NCI-H2196 treated with DMSO at 0.1 percent for 48 hours (cell line): ENCODE measurements around the gene MAT2B.
"Not testable (repeated sequence)": the region's sequence is repeated elsewhere in the genome, so short reads cannot be mapped to it uniquely, and the experiment has no call there.

Experiments
- DNase-seq: peaks from one replicate; lab custom pipeline; 2025; ENCODE audit not compliant: unreplicated experiment; lab: John Stamatoyannopoulos, UW

The MAT2B gene

DNA sequence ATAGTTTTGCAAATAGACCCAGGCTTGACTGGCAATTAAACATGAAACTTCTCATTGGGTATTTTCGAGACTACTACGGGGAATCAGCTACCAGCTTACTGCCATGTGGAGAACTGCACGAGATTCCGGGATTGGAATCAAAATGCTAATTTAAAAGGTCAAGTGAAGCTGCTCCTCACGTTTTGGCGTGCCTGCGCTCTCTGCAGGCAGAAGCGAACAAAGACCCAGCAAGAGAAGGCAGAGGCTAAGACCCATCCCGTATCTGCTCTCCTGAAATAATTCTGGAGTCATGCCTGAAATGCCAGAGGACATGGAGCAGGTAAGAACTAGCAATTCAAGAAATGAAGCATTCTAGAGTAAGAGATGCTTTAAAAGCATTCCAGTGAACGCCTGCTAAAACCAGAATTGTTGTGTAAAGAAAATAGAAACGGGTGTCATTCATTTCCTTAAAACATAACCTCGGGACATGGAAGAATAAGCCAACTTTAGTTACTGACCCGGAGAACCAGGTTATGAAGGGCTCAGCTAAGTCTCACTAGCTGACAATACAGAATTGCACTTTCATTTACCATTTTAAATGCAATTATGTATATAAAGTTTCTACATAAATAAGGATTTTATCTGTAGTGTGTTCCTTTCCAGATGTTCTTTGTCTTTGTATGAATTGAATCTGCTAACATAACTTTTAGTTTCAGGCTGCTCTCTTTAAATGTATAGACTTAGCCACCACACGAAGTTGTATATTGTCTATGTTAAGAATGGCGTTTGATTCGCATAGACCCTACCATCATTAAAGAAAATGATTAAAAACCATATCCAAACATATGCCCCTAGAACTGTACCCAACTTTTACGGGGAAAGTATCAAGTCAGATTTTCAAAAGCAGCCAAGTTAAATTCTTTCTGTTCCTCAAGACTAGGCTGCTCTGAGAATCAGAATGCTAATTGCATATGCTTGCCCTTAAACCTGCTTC lies 2.0 kb upstream of the MAT2B start:
- DNase-seq = no peak

DNA sequence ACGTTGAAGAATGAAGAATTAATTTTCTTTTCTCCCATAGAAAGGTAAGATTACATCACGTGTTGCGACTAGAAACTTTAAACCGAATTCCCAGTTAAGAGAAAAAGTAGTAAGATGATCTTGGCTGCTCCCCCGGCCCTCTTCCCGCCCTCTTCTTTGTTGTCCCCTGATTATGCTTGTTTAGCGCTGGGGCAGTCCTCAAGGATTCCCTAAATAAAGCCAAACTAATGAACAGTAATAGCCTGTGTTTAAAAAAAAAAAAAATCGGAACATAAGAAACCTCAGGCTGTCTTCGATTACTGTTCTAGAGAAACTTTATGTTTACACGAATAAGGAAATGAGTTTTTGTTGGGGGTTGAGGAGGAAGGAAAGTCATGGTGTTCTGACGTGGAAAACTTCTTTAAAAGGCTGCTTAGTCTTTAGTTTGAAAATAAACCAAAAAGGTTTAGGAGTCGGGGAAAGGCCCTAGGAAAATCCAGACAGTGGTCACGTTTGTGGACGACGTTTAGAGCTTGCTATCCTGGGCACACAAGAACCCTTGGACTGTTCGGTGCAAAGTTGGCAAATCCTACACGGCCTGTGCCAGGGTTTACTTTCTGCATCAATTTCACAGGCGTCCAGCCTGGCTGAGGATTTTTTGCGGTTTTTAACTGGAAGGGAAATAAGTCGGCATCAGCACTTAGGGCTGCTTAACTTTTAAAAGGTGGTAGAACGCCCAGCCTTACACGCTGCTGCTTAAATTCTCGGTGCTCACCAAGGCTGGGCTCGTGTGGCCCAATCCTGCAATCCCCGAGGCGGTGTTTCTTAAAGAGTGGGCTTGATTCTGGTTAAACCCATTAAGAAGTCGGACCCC lies 1.1 kb upstream of the MAT2B start:
- DNase-seq = no peak

DNA sequence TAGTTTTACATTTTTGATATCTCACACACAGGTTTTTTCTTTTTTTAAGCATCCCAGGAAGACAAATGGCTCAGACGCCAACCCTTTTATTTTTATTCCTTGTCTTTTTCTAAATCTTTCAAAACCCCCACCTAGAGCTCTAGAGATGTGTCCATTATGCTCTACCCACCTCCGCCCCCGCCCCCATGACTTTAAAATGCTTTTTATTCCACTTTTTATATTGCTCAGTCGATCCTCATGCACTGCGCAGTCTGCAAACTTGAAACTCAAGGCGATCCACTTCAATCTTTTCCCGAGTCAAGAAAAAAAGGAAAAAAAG lies 411 bp upstream of the MAT2B start:
- no peak for DNase-seq

- DNase-seq = no peak
Measured at GRCh38 chr5:163506095-163506457, 657 bp downstream of the MAT2B start.

DNA sequence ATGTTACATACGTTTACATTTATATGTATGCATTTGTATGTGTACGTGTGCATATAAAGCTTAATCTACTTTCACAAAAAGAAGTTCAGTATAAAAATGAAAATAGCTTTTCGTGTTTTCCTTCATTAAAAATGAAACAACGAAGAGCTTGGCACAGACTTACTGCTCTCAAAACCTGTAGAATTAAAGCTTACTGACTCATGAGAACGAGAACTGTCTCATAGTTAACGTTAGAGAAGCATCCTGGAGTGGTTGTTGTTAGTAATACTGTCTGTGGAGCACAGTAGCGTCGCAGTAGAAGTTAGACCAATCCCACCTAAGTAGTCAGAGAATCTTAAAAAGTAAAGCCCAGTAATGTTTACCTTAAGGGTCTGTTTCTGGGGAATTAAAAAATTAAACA lies 1.3 kb downstream of the MAT2B start:
- DNase-seq = no peak

GRCh38 chr5:163508753-163509152 lies 3.3 kb downstream of the MAT2B start:
- no peak for DNase-seq

GRCh38 chr5:163509291-163509951 lies 4.0 kb downstream of the MAT2B start:
- DNase-seq = no peak

GRCh38 chr5:163512526-163512925 lies 7.1 kb downstream of the MAT2B start:
- no peak for DNase-seq

DNA sequence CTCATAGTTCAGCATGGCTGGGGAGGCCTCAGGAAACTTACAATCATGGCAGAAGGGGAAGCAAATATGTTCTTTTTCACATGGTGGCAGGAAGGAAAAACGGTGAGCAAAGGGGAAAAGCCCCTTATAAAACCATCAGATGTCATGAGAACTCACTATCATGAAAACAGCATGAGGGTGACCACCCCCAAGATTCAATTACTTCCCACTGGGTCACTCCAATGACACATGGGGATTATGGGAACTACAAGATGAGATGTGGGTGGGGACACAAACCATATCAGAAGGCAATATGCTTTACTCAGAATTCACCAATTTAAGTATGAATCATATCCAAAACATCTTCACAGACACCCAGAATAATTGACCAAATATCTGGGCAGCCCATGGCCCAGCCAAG lies 19.7 kb downstream of the MAT2B start:
- DNase-seq = no peak

- no peak for DNase-seq
Measured at GRCh38 chr5:163529698-163530097, 24.3 kb downstream of the MAT2B start.

DNA sequence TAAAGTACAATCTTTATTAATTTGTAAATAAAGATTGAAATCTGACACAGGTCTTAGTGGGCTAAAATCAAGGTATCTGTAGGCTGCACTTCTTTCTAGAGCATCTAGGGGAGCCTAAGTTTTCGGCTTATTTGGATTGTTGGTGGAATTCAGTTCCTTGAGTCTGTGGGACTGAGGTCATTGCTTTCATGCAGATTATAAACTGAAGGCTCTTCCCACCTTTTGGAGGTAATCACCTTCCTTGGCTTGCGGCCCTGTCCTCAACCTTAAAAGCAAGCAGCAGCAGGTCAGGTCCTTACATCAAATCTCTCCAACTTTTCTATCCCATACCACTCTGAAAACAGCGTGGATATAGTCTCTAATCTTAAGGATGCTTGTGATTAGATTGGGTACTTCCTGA lies 25.9 kb downstream of the MAT2B start:
- DNase-seq = no peak

DNA sequence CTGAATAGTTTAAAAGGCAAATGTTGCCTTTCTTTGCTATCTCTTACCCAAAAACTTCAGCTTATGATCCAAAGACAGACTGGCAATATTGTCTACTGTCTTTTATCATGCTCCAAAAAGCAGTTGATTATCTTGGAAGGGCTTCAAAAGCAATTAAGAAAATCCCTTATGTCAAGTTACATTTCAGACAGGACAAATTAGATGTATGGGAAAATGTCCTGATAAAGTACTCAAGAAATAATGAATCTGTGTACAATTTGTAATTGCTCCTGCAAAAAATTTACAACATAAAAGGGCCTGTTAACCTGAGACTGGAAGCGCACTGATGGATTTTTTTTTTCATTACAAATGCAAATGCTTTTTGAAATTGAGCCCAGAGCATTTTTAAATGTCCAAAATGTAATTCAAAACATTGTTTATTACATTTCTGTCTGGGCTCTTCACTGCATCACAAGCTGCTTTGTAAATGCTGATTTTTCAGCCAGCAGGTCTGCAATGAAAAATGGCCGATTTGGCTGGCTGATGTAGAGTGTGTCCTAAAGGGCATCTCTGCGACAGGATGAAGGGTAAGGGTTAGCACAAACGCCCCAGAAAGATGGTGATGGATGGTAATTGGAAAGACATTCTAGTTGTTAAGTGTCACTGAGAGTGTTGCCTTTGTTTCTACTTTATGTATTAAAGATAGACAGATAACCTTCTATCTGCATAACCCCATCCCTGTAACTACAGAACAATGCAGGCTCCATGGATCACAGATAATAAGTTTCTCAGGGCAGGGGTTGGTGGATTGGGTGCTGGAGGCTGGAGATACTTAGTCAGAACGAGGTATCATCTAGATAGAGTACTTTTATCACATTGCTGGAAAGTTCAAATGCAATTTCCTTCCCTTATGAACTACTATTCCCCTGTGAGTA lies 27.0 kb downstream of the MAT2B start:
- no peak for DNase-seq

- DNase-seq = no peak
Measured at GRCh38 chr5:163533223-163533622, 27.8 kb downstream of the MAT2B start.

GRCh38 chr5:163534492-163535094 lies 29.2 kb downstream of the MAT2B start:
- no peak for DNase-seq

DNA sequence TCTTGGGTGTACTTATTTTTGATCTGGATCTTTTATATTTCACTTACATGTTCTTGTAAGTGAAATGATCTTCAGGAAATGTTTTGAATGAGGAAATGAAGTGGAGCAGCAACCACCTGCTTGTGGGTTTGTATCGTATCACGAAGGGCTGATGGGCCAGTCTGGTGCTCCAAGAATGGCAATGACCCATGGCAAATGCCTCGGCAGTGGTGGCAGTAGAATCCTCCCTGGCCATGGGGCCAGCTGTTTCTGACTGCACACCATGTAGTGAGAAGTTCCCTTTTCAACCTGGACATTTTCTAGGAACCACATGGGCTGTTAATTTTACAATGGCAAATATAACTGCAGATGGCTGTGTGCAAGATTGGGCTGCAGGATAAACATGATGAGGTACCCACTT lies 29.9 kb downstream of the MAT2B start:
- no peak for DNase-seq

DNA sequence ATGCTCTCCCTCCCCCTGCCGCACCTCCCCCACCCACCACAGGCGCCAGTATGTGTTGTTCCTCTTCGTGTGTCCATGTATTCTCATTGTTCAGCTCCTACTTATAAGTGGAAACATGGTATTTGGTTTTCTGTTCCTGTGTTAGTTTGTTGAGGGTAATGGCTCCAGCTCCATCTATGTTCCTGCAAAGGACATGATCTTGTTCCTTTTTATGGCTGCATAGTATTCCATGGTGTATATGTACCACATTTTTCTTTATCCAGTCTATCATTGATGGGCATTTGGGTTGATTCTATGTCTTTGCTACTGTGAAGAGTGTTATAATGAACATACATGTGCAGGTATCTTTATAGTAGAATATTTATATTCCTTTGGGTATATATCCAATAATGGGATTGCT lies 31.0 kb downstream of the MAT2B start:
- not testable (repeated sequence) for DNase-seq

- DNase-seq = no peak
Measured at GRCh38 chr5:163540696-163541095, 35.3 kb downstream of the MAT2B start.

- no peak for DNase-seq
Measured at GRCh38 chr5:163542771-163543170, 37.4 kb downstream of the MAT2B start.

DNA sequence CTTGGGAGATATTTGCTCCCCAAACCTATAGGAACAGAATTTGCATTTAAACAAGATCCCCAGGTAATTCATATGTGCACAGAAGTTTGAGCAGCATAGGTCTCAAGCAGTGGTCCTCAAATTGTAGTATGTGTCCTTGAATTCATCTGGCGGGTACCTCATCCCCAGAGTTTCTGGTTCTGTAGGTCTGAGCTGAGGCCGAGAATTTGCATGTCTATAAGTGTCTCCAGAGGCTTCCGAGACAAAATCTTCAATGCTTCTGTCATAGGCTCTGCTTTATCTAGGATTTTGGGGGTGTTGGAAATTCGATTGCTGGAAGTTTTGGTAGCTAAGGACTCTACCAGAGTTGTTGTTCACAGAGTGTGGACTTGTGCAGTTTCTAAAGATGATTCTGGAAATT lies 38.6 kb downstream of the MAT2B start:
- DNase-seq = no peak

GRCh38 chr5:163544836-163545235 lies 39.4 kb downstream of the MAT2B start:
- no peak for DNase-seq
